HepG2 (cell line): ENCODE results near the gene MRPS14. TPM values are rescaled to one million over a fixed set of nuclear protein-coding genes. Genes with fewer than 3 reads are reported as not detected.

Experiments used
- BCLAF1 ChIP-seq: fragments of 450-650 bp; IDR thresholded peaks from 2 replicates; pipeline ENCODE4 v1.6.1; 2017; ENCODE audit warnings: mild to moderate bottlenecking
- CENPT ChIP-seq: sonication (generic); formaldehyde crosslinking; IDR thresholded peaks from 2 replicates; pipeline ENCODE4 v1.8.0; 2022; ENCODE audit warnings: low read depth, mild to moderate bottlenecking, moderate library complexity, missing genetic modification reagents
- GPN1 ChIP-seq: sonication (generic); formaldehyde crosslinking; IDR thresholded peaks from 2 replicates; pipeline ENCODE4 v1.5.1; 2020; ENCODE audit warnings: missing genetic modification reagents, borderline replicate concordance
- GRHL1 ChIP-seq: sonication (generic); formaldehyde crosslinking; conservative IDR thresholded peaks from 2 replicates; pipeline ENCODE4 v1.8.0; 2022; ENCODE audit warnings: missing genetic modification reagents
- MED13 ChIP-seq: sonication (generic); formaldehyde crosslinking; IDR thresholded peaks from 2 replicates; pipeline ENCODE4 v1.5.0; 2020; ENCODE audit warnings: missing genetic modification reagents
- PRDM15 ChIP-seq: sonication (generic); formaldehyde crosslinking; IDR thresholded peaks from 2 replicates; pipeline ENCODE4 v1.4.0; 2020; ENCODE audit warnings: missing genetic modification reagents
- ZBTB39 ChIP-seq: sonication (generic); formaldehyde crosslinking; IDR thresholded peaks from 2 replicates; pipeline ENCODE4 v1.5.0; 2020; ENCODE audit warnings: missing genetic modification reagents
- ZBTB46 ChIP-seq: sonication (generic); formaldehyde crosslinking; IDR thresholded peaks from 2 replicates; pipeline ENCODE4 v1.4.0; 2020; ENCODE audit warnings: mild to moderate bottlenecking, missing genetic modification reagents, borderline replicate concordance
- ZFP82 ChIP-seq: sonication (generic); formaldehyde crosslinking; IDR thresholded peaks from 2 replicates; pipeline ENCODE4 v1.5.1; 2020; ENCODE audit warnings: mild to moderate bottlenecking, missing genetic modification reagents, borderline replicate concordance
- ZNF263 ChIP-seq: sonication (generic); formaldehyde crosslinking; IDR thresholded peaks from 2 replicates; pipeline ENCODE4 v1.4.0; 2020; ENCODE audit warnings: missing genetic modification reagents
- polyA plus RNA-seq, 8 experiments: library from polyadenylated mRNA; depleted of rRNA in 3 of 8; stranded (reverse) in 7 of 8; unstranded in 1 of 8; fragments of >200 nt; fragmentation: Illumina TruSeq in 4 of 8; extraction: Trizol in 4 of 8; gene quantifications; 2 replicates each; pipeline versions ENCODE4 v1.2.1 to v1.2.3, GENCODE V29; 2011 to 2016; ENCODE audit warnings: low read depth in 4 of 8, missing spikeins in 1 of 8, mixed read lengths in 1 of 8; ENCODE audit not compliant: insufficient read depth in 1 of 8
- total RNA-seq, 5 experiments: library from RNA; depleted of rRNA; stranded (reverse); fragments of >200 nt; fragmentation: Illumina TruSeq; extraction: Trizol; gene quantifications; 2 replicates each; pipeline ENCODE4 v1.2.3, GENCODE V29; 2016; ENCODE audit warnings: low read depth in 1 of 5
- TF ChIP-seq, protein P1 (sequence below): sonication (generic); formaldehyde crosslinking; IDR thresholded peaks from 2 replicates; pipeline ENCODE4 v1.5.0; 2020; ENCODE audit warnings: mild to moderate bottlenecking, missing genetic modification reagents, borderline replicate concordance

Gene MRPS14
- total and polyA plus RNA-seq, 2 of the 13 experiments (the other 11 are each of a cell fraction or from before 2014, with no cell fraction given): 36.6 to 43.2 TPM

- TF ChIP-seq PRDM15 (no peak), MED13 (no peak), BCLAF1 (no peak), CENPT (CRISPR knock-in tag) (no peak), ZFP82 (CRISPR knock-in tag) (no peak), ZBTB39 (CRISPR knock-in tag) (no peak), GPN1 (CRISPR knock-in tag) (no peak), ZBTB46 (CRISPR knock-in tag) (no peak), ZNF263 (CRISPR knock-in tag) (no peak), GRHL1 (CRISPR knock-in tag) (no peak)
- TF ChIP-seq, protein P1, sequence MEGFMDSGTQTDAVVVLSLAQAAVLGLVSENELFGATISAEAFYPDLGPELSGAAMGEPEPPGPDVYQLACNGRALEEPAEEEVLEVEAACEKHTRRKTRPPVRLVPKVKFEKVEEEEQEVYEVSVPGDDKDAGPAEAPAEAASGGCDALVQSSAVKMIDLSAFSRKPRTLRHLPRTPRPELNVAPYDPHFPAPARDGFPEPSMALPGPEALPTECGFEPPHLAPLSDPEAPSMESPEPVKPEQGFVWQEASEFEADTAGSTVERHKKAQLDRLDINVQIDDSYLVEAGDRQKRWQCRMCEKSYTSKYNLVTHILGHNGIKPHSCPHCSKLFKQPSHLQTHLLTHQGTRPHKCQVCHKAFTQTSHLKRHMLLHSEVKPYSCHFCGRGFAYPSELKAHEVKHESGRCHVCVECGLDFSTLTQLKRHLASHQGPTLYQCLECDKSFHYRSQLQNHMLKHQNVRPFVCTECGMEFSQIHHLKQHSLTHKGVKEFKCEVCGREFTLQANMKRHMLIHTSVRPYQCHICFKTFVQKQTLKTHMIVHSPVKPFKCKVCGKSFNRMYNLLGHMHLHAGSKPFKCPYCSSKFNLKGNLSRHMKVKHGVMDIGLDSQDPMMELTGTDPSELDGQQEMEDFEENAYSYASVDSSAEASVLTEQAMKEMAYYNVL (CRISPR knock-in tag): no peak
These were observed 23.8 kb downstream of the MRPS14 start (continued) for GRCh38 chr1:174999216-174999935.
